NOMO-1 (cell line): ENCODE results near the gene WDR37.

Experiments
- DNase-seq, 2 experiments: peaks; one replicate each; lab custom pipeline; 2025; ENCODE audit not compliant: unreplicated experiment in 2 of 2; lab: John Stamatoyannopoulos, UW

WDR37 gene

GRCh38 chr10:1070919-1071318, 14.7 kb downstream of the WDR37 start:
- DNase-seq = no peak

- DNase-seq = no peak
These were observed 18.0 kb downstream of the WDR37 start for GRCh38 chr10:1074052-1074747.

GRCh38 chr10:1074748-1075308, 18.6 kb downstream of the WDR37 start:
- DNase-seq = peak in 1 of 2 experiments; percentile 6

- no peak for DNase-seq
These were observed 22.5 kb downstream of the WDR37 start for GRCh38 chr10:1078668-1079067.

- DNase-seq = no peak
These were observed 27.4 kb downstream of the WDR37 start for GRCh38 chr10:1083581-1083980.

GRCh38 chr10:1084011-1084950, 28.1 kb downstream of the WDR37 start:
- no peak for DNase-seq

GRCh38 chr10:1085258-1085657, 29.1 kb downstream of the WDR37 start:
- no peak for DNase-seq

- DNase-seq = no peak
These were observed 30.6 kb downstream of the WDR37 start for GRCh38 chr10:1086787-1087186.

GRCh38 chr10:1089017-1089689, 33.0 kb downstream of the WDR37 start:
- no peak for DNase-seq

GRCh38 chr10:1090696-1091095, 34.5 kb downstream of the WDR37 start:
- no peak for DNase-seq

- no peak for DNase-seq
These were observed 37.5 kb downstream of the WDR37 start for GRCh38 chr10:1093696-1094095.

- DNase-seq = no peak
These were observed 38.2 kb downstream of the WDR37 start for GRCh38 chr10:1094112-1095057.

- DNase-seq = no peak
These were observed 39.3 kb downstream of the WDR37 start for GRCh38 chr10:1095498-1095897.

GRCh38 chr10:1096287-1096889, 40.2 kb downstream of the WDR37 start:
- DNase-seq = no peak

- DNase-seq = no peak
These were observed 41.3 kb downstream of the WDR37 start for GRCh38 chr10:1097436-1097835.

GRCh38 chr10:1100143-1100542, 44.0 kb downstream of the WDR37 start:
- DNase-seq = no peak

GRCh38 chr10:1100691-1101368, 44.6 kb downstream of the WDR37 start:
- DNase-seq = no peak

GRCh38 chr10:1101946-1102345, 45.8 kb downstream of the WDR37 start:
- DNase-seq = no peak

- no peak for DNase-seq
These were observed 46.2 kb downstream of the WDR37 start for GRCh38 chr10:1102416-1102815.
